ENCODE data around the gene ELK1.

Gene ELK1

GRCh38 chrX:47645530-47645929 is 4.8 kb downstream of the ELK1 start:
- DNase-seq (ENCODE audit: low spot score) = no peak

GRCh38 chrX:47644557-47645091 is 5.7 kb downstream of the ELK1 start:
- DNase-seq (ENCODE audit: low spot score) = no peak

GRCh38 chrX:47643926-47644325 is 6.4 kb downstream of the ELK1 start:
- DNase-seq (ENCODE audit: low spot score) = no peak

GRCh38 chrX:47638816-47639215 is 11.5 kb downstream of the ELK1 start:
- DNase-seq (ENCODE audit: low spot score) = no peak

DNA sequence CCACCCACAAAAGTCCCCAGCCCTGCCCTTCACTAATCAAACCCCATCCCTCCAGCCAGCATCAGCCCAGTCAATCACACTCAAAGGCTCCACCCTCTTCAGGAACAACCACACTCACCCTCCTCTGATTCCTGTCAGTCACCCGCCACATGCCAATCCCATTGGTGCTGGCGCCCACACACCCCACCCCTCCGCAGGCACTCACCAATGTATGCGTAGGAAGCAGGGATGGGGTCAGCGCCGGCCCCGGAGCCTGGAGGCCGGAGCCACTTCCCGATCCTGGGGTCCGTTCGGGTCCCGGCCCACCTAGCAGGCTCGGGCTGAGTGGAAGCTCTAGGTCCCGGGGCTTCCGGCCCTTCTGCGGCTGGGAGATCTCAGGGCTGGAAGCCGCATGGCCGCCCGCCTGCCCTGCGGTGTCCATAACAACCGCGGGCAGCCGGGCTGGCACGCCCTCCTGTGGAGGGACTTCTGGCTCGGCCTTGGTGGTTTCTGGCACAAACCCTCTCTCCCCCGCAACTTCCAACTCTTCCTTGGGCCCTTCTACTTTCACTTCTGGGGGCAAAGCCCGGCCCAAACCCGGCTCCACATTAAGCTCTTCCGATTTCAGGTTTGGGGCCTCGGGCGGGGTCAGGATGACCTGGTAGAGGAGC is 12.7 kb downstream of the ELK1 start:
- peak; percentile 31 for DNase-seq (ENCODE audit: low spot score)

- no peak for DNase-seq (ENCODE audit: low spot score)
These were observed 15.3 kb downstream of the ELK1 start for GRCh38 chrX:47634871-47635575.

DNA sequence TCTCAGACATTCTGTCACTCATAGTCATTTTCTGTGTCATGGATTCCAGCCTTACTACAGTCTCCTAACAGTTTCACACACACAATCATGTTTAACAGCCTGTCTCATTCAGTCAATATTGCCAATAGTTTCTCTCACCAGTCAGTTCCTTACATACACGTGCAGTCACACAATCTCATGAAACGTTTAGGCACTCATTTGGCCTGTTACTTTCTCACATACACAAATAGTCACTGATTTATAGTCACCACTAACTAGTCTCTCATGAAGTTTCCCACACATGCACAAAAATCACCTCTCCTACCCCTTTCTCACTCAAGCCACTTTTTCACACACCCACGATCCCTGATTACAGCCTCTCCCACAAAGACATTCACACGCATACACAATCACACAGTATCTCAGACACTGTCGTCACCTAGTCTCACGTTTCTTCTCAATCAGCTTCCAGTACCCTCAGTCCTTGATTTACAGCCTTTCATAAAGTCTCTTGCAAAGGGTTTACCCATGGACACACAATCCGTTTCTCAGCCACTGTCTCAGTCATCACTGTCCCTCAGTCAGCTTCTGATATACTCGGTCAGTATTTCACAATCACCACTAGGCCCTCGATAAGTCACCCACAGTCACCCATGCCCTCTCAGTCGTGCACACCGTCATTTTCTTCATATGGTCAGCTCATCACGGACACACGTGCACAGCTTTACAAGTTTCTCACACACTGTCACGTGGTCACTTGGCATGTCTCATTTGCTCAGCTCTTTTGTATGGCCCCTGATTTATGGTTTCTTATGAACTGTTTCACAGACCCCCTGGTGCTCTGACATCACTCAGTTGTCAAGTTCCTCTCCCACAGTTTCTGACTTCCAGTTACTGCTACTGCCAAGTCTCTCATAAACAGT is 16.4 kb downstream of the ELK1 start:
- DNase-seq (ENCODE audit: low spot score) = no peak

DNA sequence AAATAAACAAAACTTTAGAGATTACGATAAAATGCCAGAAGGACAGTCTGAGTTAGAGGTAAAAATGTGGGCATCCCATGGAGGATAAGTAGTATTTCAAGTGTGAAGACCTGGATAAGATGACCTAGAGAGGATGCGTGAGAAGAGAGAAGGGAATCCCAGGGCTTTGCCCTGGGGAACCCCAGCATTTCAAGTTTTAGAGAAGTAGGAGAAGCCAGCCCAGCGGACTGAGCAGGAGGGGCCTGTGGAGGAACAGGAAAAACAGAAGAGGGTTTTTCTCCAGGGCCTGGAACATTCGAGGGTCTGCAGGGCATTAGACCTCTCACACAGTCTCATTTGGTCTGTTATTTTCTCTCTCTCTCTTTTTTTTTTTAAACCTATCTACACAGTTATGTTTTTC is 17.7 kb downstream of the ELK1 start:
- DNase-seq (ENCODE audit: low spot score) = no peak

DNA sequence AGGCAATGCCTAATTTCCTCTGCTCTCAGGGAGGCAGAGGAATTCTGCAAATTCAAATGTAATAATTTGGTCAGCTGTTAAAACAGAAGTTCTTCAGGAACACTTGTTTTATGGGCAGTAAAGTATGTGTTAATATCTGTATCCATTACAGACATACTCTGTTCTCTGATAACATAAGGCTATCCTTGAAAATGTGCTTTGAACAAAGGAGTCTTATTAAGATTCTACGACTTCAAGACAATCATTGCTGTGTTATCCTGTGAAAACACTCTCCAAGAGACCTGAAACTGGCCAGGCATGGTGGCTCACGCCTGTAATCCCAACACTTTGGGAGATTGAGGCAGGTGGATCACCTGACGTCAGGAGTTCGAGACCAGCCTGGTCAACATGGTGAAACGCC is 18.7 kb downstream of the ELK1 start:
- no peak for DNase-seq (ENCODE audit: low spot score)

DNA sequence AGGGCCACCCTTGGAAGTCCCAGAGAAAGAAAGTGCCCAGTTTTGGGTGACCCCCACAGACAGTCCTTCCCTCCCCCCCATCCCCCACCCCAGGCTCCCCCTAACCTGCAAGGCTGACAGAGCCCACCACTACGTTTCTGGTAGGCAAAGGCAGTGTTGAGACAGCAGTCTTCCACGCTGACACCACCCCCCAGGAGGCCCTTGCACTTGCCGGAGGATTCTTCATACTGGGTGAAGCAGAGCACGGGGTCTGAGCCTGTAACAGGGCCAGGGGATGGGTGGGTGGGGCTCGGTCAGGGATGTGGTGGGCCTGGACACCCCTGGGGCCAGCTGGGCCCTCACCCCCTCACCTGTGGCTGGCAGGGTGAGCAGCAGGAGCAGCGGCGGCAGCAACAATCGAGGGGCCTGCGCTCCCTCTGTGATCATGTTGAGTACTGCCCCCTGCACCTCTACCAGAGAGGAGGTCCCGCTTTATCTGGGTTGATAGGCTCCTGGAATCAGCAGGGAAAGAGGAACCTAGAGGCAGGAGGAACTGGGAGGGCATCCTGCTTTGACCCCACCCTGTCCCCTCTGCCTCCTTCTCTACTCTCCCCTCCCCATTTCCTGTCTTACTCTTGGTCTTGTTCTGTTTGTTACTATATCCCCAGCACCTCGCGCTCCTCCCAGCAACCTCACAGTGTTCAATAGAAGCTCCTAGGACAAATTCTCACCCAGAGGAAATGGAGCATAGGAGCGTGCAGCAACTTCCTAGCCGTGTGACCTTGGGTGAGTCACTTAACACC is 20.8 kb downstream of the ELK1 start, which contains the start of gene CFP:
Gene CFP, minus strand, starts transcription at position 512 of the 782 bp plus-strand sequence. Its CDS starts 86 bp downstream, at position 426.
- no peak for DNase-seq (ENCODE audit: low spot score)

DNA sequence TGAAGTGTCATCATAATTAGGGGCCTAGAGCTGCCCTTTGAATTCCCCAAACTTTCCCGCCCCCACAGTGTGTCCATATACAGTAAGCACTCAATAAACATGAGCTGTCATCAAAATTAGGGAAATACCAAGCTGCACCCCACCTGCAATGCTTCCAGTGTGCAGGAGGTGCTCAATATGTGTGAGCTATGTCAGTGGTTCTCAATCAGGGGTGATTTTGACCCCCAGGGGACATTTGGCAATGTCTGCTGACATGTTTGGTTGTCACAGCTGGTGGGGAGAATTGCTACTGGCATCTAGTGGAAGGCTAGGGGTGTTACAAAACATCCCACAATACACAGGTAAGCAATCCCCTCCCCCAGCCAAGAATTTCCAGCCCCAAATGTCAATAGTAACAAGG is 21.4 kb downstream of the ELK1 start:
- no peak for DNase-seq (ENCODE audit: low spot score)

DNA sequence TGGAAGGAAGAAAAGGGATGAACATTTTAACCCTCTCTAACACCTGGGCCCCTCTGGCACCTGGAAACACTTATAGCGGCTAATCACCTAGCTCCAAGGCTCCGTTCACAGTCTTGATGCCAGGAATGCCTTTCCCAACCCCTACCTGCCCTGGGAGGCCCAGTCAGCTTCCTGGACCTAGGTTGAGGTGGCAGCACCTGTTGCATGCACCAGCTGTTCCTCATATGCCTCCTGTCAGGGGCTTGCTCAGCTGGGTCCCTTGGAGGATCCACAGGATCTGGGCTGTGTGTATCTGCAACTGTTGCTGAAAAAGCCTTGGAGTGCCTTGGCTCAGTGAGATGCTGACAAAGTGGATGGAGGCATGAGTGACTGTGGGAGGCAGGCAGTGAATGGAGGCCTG is 25.0 kb downstream of the ELK1 start:
- no peak for DNase-seq (ENCODE audit: low spot score)

DNA sequence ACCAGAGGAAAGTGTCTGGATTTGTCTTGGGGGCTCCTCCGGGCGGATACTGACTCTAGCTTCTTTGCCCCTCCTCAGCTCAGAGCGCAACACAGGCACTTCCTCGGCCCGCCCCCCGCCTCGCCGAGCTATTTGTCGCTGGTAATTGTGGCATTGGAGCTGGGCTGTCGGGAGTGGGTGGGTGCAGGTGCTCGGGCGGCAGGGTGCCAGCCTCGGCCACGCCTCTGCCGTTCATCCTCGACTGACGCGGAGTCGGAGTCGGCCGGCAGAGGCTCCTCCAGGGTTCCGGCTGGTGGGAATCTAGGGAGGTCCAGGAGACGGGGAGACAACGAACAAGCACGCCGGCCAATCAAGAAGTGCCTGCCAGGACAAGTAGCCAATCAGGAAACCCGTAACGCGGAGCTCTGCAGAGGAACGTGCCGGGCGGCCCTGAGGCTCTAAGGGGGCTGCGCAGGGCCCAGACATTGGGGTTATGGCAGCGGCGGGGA is 26.8 kb downstream of the ELK1 start:
- peak; percentile 39 for DNase-seq (ENCODE audit: low spot score)

GRCh38 chrX:47621851-47622250 is 28.5 kb downstream of the ELK1 start:
- no peak for DNase-seq (ENCODE audit: low spot score)

DNA sequence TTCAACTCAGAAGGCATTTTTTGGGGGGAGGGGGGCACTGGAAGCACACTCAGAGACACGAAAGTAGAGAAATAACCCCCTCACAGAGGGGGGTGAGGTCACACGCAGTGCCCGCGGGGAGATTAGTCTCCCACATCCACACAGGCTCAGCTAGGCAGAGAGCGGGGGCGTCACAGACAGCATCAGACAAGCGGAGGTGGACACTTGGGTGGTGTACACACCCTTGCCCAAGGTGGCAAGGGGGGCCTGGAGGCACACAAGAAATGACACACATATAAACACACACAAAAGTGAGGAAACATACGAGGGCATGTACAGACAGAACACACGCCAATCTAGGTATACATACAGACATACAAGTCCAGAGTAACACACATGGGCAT is 30.1 kb downstream of the ELK1 start:
- DNase-seq (ENCODE audit: low spot score) = no peak

DNA sequence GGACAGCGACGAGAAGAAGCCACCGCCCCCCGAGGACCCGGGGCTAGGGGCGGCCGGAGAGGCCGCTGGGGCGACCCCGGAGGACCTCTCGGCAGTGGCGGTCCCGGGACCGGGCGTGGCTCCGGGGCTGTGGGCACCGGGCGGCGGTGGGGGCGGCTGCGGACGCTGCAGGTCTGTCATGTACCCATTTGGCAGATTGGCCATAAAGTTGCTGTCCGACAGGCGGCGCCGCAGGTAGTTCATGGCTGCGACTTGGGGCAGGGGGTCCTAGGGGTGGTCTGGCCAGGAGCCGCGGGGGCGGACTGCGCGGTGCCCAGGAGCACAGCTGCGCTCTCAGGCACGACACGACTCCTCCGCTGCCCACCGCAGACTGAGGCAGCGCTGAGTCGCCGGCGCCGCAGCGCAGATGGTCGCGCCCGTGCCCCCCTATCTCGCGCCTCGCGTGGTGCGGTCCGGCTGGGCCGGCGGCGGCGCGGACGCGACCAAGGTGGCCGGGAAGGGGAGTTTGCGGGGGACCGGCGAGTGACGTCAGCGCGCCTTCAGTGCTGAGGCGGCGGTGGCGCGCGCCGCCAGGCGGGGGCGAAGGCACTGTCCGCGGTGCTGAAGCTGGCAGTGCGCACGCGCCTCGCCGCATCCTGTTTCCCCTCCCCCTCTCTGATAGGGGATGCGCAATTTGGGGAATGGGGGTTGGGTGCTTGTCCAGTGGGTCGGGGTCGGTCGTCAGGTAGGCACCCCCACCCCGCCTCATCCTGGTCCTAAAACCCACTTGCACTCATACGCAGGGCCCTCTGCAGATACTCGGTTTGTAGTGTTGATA is 30.7 kb downstream of the ELK1 start, which contains the start of gene SYN1:
Gene SYN1, minus strand, starts transcription at position 372 of the 817 bp plus-strand sequence. Its CDS starts 129 bp downstream, at position 243.
- peak; percentile 82 for DNase-seq (ENCODE audit: low spot score)

DNA sequence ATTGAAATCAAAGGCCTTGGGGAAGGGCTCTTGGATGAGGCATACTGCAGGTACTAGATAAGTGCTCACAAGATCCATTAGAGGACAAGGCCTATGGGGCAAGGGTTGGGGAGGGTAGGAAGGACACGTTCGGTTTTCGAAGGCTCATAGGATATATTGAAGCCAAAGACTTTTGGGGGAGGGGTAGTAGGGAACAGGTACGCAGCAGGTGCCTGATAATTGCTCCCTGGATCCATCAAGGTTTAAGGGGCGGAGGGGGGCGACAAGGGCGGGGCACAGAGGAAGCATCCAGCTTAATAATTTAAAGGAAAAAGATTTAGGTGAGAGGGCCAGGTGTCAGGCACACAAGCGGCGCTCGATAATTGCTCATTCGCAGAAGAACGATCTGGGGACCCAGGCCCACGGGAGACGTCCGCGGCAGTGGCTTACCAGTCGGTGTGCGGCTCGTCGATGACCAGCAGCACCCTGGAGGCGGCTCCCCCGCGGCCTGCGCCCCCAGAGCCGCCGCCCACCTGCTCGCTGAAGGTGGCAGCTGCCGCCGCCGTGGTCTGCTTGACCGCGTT is 31.4 kb downstream of the ELK1 start:
- no peak for DNase-seq (ENCODE audit: low spot score)

DNA sequence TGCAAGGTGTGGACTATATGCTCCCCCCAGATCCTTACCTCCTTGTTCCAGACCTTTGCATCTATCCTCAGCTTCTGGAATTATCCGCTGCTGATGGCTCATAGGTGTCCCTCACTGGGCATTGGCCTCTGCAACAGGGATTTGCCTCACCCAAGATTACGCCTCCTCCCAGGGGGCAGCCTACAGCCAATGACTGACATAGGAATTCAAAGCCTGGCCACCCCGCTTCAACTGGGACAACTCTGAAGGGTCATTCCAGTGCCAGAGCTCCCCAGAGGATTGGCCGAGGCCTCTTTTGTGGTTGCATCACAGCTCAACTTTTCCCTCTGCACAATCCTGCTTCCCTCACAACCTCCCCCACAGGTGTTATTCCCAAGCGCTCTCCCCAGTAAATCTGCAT is 35.7 kb downstream of the ELK1 start:
- DNase-seq (ENCODE audit: low spot score) = no peak

- no peak for DNase-seq (ENCODE audit: low spot score)
These were observed 37.3 kb downstream of the ELK1 start for GRCh38 chrX:47613082-47613481.

GRCh38 chrX:47612418-47612817 is 37.9 kb downstream of the ELK1 start:
- DNase-seq (ENCODE audit: low spot score) = no peak

Measured in CD4-positive, alpha-beta T cell treated with Interleukin-15 for 4 hours (primary cell).